Left cardiac atrium (tissue), 4 donors: ENCODE data around the gene MED9. TPM values are rescaled to one million over a fixed set of nuclear protein-coding genes. Genes with fewer than 3 reads are reported as not detected.

Experiments used
- ATAC-seq, 2 donors: fragments of 200-7000 bp; cut with Tn5 transposase; one replicate each; pipeline ENCODE4 v1.9.1; 2020; ENCODE audit warnings: mild to moderate bottlenecking in 2 of 2, moderate library complexity in 2 of 2
- DNase-seq: peaks from one replicate; pipeline ENCODE4 v3.0.0-alpha.2; 2020
- intact Hi-C, 2 donors: fragments of 100-400 bp; cut with DNase I; formaldehyde crosslinking; loops; one replicate each; pipeline versions ENCODE4 v1.14.1 to v1.15.1; 2022 to 2023
- total RNA-seq, 2 donors: library from RNA; stranded (reverse); fragmentation: NEBNext Ultra II Directional; extraction: Animal tissue kit (Norgen Biotek cat#: 25700); gene quantifications; one replicate each; pipeline ENCODE4 v1.2.1, GENCODE V29; 2021
- donor health status: DM: no; HTN: yes; CAD: no.
- donor health status: DM: no; HTN: yes; CAD: no; lungs with severe emphysema.
- donor health status: DM: yes; HTN: yes; CAD: no.
- donor health status: Dilated cardiomyopathy.

Gene MED9
- total RNA-seq, 2 donors from 2014 or later = 26.8 to 35.1 TPM

- DNase-seq = no peak
- intact Hi-C loops = no loop called here
- ATAC-seq = no peak
Measured at GRCh38 chr17:17508646-17509591, 32.1 kb downstream of the MED9 start.

DNA sequence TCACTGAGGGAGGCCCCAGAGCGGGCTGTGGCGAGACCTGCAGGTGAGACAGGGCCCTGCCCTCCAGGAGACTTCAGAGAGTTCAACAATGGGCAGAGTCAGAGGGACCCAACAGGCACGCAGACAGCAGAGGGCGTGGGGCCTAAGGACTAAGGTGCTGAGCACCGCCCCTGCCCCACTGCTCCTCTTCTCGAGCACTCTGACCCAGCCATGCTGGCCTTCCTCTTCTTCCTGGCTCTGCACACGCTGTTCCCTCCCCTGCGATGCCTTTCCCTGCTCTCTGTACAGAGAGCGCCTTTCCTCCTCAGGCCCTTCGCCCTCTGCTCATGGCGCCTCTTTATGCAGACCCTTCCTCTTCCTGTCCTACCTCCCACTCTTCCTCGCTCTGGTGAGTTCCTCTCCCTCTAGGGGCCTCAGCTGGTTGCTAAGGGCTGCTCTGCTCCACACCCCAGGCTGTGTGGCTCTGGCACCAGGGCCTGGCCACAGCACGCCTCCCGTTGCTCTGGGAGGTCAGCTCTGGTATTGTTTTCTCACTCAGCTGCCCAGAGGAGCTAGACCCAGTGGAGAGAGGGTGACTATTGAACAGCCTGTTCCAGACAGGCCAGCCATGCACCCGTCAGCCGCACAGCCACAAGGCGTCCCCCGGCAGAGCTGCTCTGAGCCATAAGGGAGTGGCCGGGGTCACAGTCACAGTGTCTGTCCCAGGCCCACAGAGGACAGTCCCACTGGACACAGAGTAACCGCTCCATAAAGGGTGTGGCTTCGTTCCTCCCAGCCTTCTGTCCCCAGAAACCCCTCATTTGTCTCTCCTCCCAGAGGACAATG, 33.0 kb downstream of the MED9 start:
- DNase-seq (no peak), ATAC-seq (no peak)
- intact Hi-C loops = no loop called here

DNA sequence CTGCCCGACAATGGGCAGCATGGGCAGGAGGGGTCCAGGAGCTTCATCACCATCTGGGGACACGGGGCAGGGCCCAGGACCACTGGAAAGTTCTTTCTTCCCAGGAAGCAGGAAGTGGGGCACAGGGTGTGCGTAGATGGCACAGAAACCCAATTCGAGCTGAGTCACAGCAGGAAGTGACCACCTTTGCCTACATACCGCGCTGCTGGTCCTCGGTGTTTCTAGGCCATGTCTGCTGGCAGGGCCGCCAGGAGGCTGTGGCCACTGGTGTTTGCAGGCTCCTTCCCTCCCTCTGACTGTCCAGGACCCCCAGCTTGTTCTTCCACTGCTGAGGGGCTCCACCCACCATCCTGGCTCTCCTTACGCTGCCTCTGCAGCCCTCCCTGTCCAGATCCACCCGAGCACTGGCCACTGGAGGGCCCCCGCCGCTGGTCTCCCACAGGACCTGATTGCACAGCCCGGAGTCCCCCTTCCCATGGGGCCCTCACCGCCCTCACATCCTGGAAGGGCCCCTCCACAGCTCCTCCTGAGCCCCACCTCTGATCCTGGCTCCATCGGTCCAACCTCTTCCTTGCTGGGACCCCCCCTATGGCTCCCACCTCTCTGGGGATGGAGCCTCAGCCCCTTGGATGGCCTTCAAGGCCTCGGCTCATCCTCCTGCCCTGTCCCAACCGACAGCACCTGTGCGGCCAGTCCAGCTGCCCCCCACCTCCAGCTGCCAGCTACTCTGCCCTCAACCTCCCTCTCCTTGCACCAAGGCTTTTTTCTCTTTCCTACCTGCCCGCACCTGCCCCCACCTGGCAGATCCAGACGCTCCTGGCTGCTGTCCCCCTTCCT, 33.9 kb downstream of the MED9 start:
- no peak for ATAC-seq
- no peak for DNase-seq

GRCh38 chr17:17511293-17511741, 34.5 kb downstream of the MED9 start:
- intact Hi-C loops = no loop called here
- ATAC-seq = no peak
- no peak for DNase-seq

More for the DNA sequence above, 33.9 kb downstream of the MED9 start:
- intact Hi-C loops = no loop called here

- ATAC-seq = peak in 1 of 2 donors; percentile 26
- intact Hi-C loops = no loop called here
Measured at GRCh38 chr17:17511881-17512858, 35.4 kb downstream of the MED9 start.

GRCh38 chr17:17512866-17513265, 36.1 kb downstream of the MED9 start:
- DNase-seq = peak; percentile 6
- intact Hi-C loops = no loop called here
- no peak for ATAC-seq

More at GRCh38 chr17:17511881-17512858, 35.4 kb downstream of the MED9 start:
- DNase-seq = peak; percentile 45

DNA sequence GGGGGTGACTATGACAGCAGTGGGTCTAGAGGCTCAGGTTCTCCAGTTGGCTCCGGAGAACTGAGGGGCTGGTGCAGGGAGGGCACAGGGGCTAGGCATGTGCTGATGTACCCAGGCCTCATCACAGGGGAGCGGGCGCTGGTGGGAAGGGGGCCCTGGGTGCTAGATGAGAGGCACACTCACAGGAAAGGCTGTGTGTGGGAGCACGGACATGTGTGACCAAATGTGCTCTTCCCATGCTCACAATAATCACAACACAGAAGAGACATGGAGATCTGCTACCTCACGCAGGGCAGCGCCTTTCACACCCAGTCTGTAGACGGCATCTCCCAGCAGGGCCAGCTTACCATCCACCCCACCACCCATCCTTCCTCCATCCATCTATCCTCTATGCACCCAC, 36.8 kb downstream of the MED9 start:
- intact Hi-C loops = no loop called here
- DNase-seq = no peak
- no peak for ATAC-seq

GRCh38 chr17:17514361-17514992, 37.7 kb downstream of the MED9 start:
- intact Hi-C loops = no loop called here
- DNase-seq = peak; percentile 11
- ATAC-seq = no peak

GRCh38 chr17:17514993-17515933, 38.5 kb downstream of the MED9 start:
- intact Hi-C loops = no loop called here
- peak in 1 of 2 donors; percentile 25 for ATAC-seq
- peak; percentile 15 for DNase-seq

DNA sequence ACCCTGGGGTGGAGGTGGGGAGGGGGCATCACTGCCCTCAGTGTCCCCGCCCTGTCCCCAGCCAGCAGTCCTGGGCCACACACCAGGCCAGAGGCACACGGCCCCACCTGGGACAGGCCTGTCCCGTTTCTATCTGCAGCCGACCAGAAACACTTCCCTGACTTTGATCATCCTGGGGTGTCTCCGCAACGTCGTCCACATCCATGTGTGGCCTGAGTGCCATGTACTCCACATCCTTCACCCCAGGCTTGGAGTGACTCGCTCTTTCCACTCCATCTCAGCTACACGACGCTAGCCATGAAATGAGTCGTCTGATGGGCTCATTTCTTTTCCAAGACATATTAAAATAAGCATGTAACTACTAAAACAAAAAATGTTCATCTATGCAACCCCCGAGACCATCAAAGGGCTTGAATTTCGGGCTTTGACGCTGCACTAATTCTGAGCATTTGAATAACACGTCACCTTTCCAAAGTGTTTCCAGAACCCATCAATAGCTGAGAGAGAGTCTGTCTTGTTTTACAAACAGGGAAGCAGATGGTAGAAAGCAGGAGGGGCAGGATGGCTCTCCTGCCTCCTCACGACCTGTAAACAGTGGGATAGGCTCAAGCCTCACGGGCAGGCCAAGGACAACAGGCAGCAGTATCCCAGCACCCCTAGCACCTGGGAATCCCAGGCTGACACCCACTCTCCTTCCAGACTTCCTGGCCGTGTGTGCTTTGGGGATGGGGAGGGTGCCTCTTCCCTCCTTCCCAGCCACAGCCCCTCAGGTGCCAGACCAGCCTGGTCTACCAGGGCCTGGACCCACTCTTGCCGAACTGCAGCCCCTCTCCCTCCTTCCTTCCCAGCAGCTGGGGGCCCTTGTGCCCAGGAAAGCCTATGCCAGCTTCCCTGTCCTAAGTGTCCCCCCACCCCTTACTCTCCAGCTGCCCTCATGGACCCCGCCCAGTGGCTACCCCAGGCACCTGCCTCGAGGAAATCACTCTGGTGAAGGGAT, 39.4 kb downstream of the MED9 start:
- intact Hi-C loops = no loop called here
- DNase-seq = no peak
- ATAC-seq = no peak

DNA sequence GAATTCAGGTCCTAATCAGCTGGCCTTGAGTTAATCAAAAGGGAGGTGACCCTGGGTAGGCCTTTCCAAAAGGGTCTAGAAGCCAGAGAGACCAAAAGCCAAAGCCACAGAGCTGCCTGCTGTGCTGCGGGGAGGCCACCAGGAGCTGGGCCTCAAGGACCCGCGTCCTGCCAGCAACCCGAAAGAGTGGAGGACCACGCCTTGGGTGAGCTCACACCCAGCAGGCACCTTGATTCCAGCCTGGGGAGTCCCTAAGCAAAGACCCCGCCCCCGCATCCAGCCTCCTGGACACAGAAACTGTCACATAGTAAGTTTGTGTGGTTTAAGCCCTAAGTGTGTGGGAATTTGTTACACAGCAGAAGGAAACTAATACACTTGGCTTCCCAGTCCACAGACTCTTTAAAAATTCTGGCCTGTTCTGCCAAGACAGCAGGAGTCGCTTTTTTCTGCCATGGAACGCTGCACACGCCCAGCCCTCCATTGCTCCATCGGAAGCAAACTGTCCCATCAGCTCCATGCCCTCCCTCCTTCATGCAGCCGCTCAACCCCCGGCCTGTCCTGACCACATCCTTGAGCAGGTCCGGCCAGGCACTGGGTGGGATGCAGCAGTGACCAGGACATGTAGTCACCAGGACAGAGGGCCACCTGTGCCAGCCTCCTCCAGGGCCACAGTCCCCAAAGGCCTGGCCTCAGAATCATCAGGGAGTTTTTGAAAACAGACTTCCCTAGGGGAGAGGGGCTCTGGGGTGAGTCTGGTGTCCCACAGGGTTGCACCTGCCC, 40.3 kb downstream of the MED9 start:
- DNase-seq (no peak), ATAC-seq (no peak)
- intact Hi-C loops = no loop called here

DNA sequence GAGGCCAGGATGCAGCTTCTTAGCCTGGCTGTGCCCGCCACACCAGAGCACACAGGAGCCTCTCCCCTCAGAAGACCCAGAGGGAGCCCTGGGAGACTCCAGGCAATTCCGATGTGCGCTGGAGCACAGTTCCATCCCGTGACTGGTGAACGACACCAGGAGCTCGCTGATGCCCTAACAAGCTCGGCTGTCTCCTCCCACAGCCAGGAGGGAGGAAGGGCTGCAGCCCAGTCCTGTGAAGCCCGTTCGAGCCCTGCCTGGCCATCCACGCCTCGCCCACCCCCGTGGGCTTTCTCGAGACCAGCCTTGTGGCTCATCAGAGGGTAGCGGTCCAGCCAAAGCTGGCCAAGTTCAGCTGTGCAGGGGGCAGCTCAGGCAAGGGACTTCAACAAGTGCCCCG, 41.2 kb downstream of the MED9 start:
- ATAC-seq (no peak), DNase-seq (no peak)
- intact Hi-C loops = no loop called here

GRCh38 chr17:17518951-17519350, 42.2 kb downstream of the MED9 start:
- DNase-seq (no peak), ATAC-seq (no peak)
- intact Hi-C loops = no loop called here

DNA sequence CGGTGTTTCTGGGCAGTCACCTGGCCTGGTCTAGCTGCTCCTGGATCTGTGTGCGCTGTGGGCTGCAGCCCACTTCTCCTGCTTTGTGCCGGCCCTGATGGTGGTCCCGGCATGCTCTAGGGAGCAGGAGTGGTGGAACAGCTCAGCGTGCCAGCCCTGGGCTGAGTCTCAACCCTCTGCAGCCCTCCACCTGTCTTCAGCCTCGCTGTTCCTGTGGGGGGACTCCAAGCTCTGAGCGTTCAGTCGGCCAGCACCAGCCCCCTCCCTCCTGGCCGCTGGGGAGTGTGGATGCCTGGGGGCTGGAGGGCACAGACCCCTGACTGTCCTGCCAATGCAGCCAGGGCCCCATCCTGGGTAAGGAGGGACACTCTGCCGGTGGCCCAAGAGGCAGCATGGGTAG, 43.1 kb downstream of the MED9 start:
- intact Hi-C loops = no loop called here
- ATAC-seq = no peak
- DNase-seq = no peak
